ENCODE results near the gene FUT4.

- TF ChIP-seq CTCF (IDR thresholded peaks at IDR 0.05 in 4 of 5, conservative IDR thresholded peaks at IDR 0.05 in 1 of 5) (no peak), POLR2A (IDR thresholded peaks at IDR 0.05) (no peak)
Observed at GRCh38 chr11:94500181-94500580, 43.5 kb upstream of the FUT4 start.

All from gastrocnemius medialis (tissue), 4 donors.